HG02759 (cell line): ENCODE data around the gene RAP1A.
"Not testable (repeated sequence)": the region's sequence is repeated elsewhere in the genome, so short reads cannot be mapped to it uniquely, and the experiment has no call there.

Source experiments
- ATAC-seq: cut with Tn5 transposase; IDR thresholded peaks from one replicate; pipeline ENCODE4 v1.9.1; 2021; ENCODE audit warnings: mild to moderate bottlenecking, moderate library complexity; ENCODE audit not compliant: unreplicated experiment

RAP1A gene

DNA sequence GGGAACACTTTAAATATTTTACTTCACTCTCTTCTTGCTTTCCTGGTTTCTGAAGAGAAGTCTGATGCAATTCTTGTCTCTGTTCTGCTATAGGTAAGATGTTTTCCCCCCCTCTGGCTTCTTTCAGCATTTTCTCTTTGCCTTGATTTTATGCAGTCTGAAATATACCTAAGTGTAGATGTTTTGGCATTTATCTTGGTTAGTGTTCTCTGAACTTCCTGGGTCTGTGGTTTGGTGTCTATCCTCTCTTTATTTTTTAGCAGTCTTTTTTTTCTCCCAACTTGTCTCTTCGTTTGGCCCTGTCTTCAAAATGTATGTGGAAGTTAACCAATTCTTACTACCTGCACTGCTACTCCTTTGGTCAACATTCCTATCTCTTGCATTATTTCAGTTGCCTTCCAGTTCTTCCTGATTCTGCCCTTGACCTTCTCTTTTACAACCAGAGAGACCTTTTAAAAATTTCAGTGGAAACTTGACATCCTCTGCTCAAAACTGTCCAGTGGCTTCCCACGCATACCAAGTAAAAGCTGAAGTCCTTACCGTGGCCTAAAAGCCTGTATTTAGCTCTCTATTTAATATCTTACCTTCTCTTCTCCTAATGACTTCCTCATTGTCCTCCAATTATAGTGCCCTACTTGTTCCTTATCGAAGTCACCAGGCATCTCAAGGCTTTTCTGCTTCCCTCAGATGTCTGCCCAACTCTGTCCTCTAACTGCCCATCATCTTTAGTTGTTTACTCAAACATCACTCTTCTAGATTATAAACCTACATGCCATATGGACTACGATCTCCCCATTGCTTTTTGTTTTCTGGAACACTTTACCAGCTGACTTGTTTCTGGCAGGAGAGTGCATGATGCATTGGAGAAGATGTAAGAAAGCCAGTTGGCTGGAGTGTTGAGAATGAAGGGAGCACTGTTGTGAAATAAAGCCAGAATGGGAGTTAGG lies 40.9 kb downstream of the RAP1A start:
- no peak for ATAC-seq

DNA sequence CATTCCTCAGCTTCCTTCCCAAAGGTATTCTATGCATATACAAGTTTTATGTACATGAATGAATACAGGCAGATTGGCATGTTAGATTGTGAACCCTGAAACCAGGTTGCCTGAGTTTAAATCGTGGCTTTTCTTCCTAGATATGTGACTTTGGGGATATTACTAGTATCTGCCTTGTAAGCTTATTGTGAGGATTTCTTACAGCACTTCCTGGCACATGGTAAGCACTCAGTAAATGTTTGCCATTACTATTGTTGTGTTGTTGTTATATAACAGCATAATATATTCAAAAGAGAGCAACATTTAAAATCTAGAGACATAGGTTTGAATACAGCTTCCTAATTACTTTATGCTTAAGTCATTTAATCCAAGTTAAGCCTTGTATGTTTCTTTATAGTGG lies 45.1 kb downstream of the RAP1A start:
- no peak for ATAC-seq

GRCh38 chr1:111665497-111665896 lies 45.9 kb downstream of the RAP1A start:
- no peak for ATAC-seq

- no peak for ATAC-seq
Observed at GRCh38 chr1:111666828-111667227, 47.2 kb downstream of the RAP1A start.

DNA sequence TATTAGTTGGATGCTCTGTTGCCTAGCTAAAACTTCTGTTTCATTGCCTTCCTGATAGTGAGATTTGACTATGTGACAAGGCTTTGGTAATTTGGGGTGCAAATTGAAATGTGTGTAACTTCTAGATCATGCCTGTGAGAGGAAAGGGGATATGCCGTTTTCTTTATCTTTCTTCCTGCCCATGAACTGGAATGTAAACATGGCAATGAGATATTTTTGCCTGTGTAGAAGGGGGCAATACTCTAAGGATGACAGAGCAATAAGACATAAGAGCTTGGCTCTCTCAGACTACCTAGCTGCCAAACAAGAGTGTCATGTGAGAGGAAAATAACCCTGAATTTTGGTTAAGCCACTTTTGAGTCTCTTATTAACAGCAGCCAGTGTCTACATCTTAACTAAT lies 49.7 kb downstream of the RAP1A start:
- ATAC-seq, result no peak

DNA sequence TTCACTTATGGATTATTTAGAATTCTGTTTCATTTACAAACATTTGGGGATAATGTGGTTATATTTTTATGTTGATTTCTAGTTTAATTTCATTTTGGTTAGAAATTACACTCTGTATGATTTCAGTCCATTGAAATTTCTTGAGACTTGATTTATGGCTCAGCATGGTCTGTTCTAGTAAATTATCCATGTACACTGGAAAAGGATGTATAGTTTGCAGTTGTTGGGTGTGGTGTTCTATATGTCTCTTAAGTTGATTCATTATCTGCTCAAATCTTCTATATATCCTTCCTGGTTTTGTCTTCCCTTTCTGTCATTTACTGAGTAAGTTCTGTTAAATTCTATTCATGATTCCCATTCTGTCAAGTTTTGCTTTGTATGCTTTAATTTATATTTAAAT lies 52.3 kb downstream of the RAP1A start:
- ATAC-seq, result no peak

- ATAC-seq, result no peak
Observed at GRCh38 chr1:111672331-111672730, 52.7 kb downstream of the RAP1A start.

DNA sequence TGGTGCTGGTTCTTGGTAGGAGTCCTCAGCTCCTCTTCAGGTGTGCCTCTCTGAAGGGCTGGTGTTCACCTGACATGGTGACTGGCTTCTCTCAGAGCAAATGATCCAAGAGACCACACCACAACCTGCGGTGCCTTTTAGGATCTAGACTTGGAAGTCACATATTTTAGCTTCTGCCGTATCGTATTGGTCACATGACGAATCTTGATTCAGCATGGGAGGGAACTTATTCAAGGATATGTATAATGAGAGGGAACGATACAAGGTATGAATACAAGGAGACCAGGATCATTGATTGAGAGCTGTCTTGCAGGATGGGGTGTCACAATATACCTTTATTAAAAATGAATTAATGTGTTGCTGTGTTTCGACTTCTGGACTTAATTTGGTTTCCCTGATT lies 58.0 kb downstream of the RAP1A start:
- ATAC-seq, result no peak

DNA sequence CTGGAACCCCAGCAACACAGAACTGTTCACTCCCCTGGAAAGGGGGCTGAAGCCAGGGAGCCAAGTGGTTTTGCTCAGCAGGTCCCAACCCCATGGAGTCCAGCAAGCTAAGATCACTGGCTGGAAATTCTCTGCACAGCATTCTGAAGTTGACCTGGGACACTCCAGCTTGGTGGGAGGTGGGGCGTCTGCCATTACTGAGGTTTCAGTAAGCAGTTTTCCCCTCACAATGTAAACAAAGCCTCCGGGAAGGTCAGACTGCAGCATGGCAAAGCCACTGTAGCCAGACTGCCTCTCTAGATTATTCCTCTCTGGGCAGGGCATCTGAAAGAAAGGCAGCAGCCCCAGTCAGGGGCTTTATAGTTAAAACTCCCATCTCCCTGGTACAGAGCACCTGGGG lies 60.0 kb downstream of the RAP1A start:
- no peak for ATAC-seq

DNA sequence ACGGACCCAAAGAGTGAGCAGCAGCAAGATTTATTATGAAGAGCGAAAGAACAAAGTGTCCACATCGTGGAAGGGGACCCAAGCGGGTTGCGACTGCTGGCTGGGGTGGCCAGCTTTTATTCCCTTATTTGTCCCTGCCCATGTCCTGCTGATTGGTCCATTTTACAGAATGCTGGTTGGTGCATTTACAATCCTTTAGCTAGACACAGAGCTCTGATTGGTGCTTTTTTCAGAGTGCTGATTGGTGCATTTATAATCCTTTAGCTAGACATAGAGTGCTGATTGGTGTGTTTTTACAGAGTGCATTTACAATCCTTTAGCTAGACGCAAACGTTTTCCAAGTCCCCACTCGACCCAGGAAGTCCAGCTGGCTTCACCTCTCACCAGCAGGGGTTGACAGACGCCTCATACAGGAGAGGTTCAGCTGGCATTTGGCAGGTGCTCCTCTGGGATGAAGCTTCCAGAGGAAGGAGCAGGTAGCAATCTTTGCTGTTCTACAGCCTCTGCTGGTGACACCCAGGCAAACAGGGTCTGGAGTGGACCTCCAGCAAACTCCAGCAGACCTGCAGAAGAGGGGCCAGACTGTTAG lies 60.7 kb downstream of the RAP1A start:
- not testable (repeated sequence) for ATAC-seq

GRCh38 chr1:111685293-111686153 lies 65.9 kb downstream of the RAP1A start:
- not testable (repeated sequence) for ATAC-seq

GRCh38 chr1:111690306-111690617 lies 70.7 kb downstream of the RAP1A start:
- ATAC-seq, result no peak

DNA sequence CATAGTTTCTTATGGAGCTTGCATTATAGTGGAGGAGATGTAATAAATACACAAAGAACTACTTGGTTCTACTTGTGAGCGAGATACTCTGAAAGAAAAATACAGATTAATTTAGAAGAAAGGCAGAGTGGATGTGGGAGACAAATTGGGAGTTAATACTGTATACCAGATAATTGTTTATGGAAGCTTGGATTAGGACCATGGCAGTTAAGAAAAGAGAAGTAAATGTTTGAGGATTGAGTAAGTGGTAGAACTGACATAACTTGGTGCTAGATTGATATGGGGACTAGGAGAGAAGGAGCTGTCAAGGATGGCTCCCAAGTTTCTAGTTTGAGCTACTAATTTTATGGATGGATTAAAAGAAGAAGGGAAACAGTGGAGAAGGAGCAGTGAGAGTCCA lies 72.3 kb downstream of the RAP1A start:
- no peak for ATAC-seq

DNA sequence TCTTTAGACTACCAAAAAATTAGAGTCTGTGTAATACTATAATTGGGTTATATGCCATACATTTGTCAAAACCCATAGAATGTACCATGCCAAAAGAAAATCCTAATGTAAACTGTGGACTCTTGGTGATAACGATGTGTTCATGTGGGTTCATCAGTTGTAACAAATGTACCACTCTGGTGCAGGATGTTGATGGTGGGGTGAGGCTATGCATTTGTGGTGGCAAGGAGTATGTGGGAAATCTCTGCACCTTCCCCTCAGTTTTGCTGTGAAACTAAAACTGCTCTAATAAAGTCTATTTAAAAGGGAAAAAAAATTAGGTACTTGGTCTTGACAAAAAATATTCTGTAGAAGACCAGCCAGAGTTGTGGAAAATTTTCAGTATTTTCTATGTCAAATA lies 76.2 kb downstream of the RAP1A start:
- ATAC-seq, result no peak

GRCh38 chr1:111696330-111696729 lies 76.7 kb downstream of the RAP1A start:
- no peak for ATAC-seq

- no peak for ATAC-seq
Observed at GRCh38 chr1:111699268-111699667, 79.7 kb downstream of the RAP1A start.

- ATAC-seq, result no peak
Observed at GRCh38 chr1:111702504-111703050, 83.0 kb downstream of the RAP1A start.

- no peak for ATAC-seq
Observed at GRCh38 chr1:111704240-111704639, 84.7 kb downstream of the RAP1A start.

- no peak for ATAC-seq
Observed at GRCh38 chr1:111704776-111705175, 85.2 kb downstream of the RAP1A start.

- ATAC-seq, result no peak
Observed at GRCh38 chr1:111705841-111706240, 86.3 kb downstream of the RAP1A start.

DNA sequence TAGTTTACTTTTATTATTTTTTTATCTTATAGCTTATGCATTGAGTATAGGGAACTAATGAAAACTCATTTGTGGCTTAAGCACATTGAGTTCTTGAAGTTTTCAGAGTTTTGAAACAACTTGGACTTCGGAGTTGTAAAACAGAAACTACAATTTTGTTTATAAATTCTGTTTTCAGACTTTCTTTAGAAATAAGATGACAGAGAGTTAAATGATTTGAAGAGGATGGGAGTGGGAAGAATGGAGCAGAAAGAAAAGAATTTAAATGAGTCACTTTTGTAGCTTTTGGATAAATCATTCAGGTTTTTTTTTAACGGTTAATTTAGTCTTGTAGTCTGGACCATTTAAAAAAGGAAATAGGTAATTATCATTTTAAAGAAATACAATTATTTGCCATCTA lies 87.3 kb downstream of the RAP1A start:
- ATAC-seq, result no peak
